DMS153 treated with DMSO at 0.1 percent for 48 hours (cell line): Measurements from ENCODE around the gene VPS9D1.

Source experiments
- DNase-seq: peaks from one replicate; lab custom pipeline; 2025; ENCODE audit not compliant: unreplicated experiment; lab: John Stamatoyannopoulos, UW

Gene VPS9D1, protein sequence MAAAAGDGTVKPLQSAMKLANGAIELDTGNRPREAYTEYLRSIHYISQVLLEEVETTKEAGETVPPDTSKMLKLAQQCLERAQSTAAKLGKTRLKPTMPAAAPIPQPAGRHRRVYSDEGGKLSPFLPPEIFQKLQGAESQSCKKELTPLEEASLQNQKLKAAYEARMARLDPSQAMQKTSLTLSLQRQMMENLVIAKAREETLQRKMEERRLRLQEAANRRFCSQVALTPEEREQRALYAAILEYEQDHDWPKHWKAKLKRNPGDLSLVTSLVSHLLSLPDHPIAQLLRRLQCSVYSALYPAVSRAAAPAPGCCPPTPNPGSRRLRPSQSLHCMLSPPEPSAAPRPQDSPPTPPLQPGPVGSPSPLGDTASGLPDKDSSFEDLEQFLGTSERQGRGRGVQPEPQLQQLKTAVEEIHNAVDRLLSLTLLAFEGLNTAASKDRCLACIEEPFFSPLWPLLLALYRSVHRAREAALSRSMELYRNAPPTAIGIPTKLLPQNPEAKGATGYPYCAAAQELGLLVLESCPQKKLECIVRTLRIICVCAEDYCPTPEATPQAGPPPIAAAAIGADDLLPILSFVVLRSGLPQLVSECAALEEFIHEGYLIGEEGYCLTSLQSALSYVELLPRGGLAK

DNA sequence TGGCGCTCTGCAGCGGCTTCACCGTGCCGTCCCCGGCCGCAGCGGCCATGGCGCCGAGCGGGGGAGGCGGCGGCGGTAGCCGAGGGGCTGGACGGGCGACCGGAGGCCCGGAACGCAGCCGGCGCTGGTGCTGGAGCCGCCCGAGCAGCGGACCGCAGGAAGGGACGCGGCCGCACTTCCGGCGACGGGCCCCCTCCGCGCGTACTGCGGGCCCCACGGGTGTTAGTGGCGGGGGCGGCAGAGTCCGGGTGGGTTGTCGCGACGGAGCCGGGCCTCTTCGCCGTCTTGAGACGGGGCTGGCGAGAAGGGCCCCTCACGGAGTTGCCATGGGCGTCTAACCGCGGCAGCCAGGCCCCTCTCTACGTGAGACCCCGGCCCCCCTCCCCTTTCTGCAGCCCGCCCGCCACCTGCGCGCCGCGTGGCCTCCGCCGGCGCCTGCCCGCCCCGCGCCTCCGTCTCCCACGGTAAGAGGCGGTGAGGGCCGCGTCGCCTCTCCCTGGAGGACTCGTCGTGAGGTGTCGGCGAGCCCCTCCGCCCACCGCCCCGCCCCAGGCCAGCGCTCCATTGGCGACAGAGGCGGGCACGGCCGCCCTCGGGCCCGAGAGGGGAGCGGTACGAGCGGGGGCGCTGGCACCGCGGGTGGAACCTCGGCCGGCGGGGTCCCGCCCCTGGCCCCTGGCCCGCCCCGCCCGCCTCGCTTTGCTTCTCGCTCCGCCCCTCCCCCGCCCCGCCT lies at the start of gene VPS9D1, which contains the start of gene ZNF276:
Gene VPS9D1, minus strand, starts transcription at position 86 of the 733 bp plus-strand sequence. Its CDS starts 37 bp downstream, at position 49.
Gene ZNF276, plus strand, starts transcription at position 725 of the 733 bp plus-strand sequence. CDS start 104 bp downstream, outside the sequence.
- DNase-seq = peak; percentile 21

DNA sequence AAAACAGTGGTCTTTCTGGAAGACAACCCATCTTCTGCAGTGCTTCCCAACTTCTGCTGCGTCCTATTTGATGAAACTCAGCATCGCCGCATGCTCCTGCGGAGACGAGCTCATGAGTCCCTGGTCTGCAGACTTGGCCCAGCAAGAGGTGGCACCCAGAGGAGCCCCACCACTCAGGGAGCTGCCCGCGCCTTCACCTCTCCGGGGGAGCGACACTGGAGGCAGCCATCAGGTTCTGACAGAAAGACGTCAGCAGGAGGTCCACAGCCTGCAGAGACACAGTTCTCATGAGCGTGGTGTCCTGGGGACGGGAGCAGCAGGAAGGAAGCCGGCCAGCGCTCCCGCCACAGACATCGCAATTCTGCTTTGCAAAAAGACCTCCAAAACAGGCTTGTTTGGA lies 49.7 kb upstream of the VPS9D1 start:
- no peak for DNase-seq

DNA sequence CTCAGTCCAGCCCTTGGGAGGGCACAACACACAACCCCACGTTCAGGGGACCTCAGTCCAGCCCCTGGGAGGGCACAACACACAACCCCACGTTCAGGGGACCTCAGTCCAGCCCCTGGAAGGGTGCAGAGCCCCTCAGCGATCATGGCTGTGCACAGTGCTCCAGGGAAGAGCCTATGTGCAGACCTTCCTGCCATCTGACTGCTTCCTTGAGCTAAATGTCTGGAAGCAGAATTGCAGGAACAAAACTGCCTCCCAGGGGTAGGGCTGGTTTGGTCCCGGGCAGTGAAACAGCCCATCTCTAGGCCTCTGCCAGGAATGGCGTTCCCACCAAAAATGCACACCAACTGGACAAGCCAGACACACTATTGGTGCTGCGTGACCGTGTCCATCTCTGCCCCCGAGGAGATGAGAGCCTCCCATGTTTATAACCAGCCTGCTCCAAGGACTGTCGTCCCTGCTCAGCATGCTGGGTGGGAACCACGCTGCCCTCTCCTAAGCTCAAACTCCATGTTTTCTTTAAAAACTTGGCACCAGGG lies 44.7 kb upstream of the VPS9D1 start:
- DNase-seq = no peak

DNA sequence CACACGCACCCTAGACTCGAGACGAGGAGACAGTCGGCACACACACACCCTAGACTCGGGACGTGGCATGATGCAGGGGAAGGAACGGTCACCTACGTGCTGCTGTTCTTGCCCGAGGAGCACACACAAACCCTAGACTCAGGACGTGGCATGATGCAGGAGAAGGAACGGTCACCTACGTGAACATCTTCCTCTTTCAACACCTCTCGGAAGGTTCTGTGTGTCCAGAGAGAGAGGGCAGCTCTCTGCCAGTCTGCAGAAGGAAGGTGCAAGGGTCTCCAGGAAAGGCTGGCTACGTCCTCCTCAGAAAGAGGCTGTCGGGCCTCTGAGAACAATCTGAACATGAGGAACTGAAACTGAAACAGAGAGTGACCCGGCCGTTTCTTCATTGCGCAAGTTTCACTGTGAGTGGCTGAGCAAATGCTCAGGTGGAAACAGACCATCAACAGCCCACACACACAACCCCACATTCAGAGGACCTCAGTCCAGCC lies 44.1 kb upstream of the VPS9D1 start:
- DNase-seq = no peak

DNA sequence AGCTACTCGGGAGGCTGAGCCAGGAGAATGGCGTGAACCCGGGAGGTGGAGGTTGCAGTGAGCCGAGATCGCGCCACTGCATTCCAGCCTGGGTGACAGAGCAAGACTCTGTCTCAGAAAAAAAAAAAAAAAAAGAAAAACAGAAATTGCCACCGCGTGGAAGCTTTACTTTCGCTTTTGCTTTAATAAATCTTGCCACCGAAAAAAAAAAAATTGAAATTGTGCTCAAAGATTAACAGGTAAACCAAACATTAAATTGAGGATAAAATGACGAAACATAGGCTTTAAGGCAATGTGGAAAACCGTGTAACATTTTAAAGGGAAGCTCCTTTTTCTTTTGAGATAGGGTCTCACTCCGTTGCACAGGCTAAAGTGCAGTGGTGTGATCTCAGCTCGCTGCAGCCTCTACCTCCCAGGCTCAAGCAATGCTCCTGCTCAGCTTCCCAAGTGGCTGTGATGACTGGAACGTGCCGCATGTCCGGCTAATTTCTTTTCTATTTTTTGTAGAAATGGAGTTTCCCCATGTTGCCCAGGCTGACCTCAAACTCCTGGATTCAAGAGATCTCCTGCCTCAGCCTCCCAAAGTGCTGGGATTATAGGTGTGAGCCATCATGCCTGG lies 40.7 kb upstream of the VPS9D1 start:
- DNase-seq = no peak

DNA sequence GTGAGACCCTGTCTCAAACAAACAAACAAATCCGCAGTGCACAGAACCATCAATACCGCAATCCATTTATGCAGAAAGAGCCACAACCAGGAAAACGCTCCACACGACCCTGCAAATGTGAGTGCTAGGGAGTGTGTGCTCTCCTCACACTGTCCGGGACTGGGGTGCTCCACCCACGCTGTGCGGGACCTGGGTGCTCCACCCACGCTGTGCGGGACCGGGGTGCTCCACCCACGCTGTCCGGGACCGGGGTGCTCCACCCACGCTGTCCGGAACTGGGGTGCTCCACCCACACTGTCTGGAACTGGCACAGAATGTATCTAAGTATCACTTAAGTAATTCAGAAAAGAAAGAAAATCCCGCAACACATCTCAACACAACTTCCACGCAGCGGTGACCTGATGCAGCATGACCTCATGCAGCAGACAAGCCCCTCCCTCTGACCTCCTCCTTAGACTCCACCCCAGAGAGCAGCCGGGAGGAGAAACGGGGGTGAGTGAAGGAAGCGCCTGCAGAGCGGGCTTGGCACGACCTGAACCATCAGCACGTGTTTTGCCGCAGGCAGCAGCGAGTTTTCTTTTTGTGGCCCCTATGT lies 39.1 kb upstream of the VPS9D1 start:
- no peak for DNase-seq

DNA sequence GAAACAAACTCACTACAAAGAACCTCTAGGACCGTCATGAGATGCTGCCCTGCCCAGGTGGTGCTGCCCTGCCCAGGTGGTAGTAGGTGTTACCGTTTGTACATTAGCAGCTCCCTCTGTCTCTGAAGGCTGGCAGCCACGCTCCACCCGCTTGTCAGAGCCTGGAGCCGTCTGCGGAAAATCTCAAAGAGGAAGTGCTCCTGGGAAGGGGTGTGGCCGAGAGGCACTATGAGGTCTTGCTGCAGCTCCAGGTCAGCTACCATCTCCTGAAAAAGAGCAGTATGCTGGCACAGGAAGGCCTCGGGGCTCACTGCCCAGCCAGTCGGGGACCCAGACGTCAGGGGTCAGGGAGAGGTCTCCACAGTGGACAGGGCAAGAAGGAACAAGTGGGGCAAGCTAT lies 28.9 kb upstream of the VPS9D1 start:
- DNase-seq = no peak

DNA sequence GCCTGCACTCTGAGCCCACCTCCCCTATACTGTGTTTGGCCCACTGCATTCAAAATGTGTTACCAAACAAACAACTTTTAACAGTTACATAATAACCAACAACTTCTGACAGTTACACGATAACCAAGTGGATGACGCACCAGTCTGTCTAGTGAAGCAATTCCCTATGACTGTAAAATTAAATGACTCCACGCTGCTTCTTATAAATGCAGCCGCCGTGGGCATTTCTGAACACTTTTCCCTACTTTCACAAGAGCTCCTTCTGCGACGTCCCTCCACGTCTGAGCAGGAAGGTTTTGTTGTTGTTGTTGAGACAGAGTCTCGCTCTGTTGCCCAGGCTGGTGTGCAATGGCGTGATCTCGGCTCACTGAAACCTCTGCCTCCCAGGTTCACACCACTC lies 28.2 kb upstream of the VPS9D1 start:
- DNase-seq = no peak

DNA sequence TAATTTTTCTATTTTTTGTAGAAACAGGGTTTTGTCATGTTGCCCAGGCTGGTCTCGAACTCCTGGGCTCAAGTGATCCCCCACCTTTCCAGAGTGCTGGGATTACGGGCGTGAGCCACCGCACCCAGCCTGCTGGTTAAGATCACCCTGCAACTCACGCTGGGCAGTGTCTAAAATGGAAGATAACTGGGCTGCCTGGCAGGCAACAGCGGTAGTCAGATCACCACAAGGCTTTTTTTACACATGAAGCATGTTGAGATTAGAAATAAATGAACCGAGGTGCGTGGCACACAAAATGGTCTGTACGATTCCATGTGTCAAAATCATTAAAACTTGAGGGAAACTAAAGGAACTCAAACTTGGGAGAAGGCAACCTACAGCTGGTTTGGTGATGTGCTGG lies 27.4 kb upstream of the VPS9D1 start:
- DNase-seq = no peak

DNA sequence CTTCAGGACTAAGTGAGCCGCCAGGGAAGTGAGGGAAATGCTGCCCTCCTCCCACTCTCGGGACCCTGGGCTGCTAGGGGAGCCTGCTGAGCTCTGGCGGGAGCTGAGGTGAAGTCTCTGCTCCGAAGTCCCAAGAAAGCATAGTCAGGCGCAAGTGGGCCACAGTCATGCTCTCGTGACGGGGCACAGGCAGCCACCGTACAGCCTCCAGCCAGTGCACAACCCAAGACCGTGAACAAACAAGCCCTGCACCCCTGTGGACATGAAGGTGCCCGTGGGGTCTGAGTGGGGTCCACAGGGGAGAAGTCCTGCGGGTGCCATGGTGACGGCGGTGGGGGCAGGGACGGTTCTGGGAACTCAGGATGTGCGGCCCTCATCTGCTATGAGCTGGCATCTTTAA lies 25.3 kb upstream of the VPS9D1 start:
- DNase-seq = no peak

DNA sequence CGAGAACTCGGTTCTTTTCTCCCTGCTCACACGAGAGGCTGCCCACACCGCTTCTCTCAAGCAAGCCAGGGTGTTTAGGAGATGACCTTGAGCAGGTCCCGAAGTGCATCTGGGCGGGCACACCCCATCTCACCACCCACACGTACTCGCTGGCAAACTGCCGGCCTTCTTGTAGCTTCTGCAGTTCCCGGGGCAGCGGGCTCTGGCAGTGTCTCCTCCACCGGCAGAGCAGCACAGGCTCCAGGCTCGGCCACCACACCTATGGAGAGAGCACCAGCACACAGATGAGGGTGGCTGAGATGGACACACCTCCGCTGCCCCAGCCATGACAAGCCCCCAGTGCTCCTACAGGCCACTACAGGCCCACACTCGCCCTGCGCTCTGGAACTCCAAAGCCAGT lies 24.1 kb upstream of the VPS9D1 start:
- DNase-seq = no peak

DNA sequence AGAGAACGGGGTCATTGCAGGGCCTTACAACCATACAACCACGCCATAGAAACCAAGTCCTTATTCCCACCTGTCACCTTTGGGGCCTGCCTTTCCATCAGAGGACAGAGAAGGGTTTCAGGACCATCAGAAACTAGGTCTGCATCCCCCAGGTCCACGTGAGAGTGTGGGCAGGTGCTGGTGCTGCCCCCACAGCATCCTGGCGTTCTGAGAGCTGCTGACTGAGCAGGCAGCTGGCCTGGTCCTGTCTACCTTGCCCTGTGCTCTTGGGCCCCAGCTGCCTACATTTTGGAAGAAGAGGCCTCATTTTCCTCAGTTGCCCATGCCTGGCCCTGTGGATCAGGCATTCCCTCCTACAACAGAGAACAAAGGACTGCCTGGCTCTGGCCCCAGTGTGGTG lies 22.2 kb upstream of the VPS9D1 start:
- DNase-seq = no peak

DNA sequence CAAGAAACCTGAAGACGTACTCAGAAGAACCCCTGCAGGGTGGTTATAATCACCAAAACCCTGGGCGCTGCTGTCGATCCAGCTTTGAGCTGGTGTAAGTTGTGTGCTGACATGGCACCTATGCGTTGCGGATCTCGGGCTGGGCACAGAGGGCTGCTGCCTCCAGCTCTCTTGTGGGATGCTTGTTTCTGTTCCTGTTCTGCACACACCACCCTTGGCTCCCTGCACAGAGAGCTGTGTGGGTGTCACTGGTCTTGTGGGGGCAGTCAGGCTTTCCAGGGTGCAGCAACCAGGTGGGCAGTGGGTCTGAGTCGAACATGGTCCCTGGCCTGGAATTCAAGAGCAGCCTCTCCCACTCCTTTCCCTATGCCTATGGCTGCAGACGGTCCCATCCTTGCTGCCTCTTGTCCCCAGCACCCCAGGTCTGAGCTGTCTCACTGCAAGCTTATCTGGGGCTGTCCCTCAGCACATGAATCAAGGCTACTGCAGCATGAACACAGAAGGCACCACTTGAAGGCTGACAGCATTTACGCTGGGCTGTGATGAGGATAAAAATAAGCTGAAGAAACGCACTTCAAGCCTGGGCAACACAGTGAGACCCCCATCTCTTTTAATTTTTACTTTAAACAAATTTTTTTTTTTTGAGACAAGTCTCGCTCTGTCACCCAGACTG lies 20.8 kb upstream of the VPS9D1 start:
- DNase-seq = no peak

DNA sequence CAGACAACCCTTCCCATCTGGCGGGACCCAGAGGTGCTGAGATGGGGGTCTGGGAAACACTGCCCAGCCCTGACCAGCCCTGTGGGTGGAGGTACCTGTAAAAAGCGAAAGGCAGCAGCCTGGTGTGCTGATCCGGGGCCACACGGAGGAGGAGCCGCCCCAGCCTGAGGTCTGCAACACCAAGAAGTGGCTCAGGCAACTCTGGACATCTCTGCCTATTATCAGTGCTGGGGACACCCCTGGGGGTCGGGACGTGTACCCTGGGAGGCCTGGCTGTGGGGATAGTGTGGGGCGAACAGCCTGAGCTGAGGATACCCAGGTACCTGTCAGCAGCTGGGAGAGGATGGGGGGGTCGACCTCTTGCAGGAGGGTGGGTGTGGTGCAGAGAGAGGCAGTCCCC lies 18.7 kb upstream of the VPS9D1 start:
- DNase-seq = no peak

DNA sequence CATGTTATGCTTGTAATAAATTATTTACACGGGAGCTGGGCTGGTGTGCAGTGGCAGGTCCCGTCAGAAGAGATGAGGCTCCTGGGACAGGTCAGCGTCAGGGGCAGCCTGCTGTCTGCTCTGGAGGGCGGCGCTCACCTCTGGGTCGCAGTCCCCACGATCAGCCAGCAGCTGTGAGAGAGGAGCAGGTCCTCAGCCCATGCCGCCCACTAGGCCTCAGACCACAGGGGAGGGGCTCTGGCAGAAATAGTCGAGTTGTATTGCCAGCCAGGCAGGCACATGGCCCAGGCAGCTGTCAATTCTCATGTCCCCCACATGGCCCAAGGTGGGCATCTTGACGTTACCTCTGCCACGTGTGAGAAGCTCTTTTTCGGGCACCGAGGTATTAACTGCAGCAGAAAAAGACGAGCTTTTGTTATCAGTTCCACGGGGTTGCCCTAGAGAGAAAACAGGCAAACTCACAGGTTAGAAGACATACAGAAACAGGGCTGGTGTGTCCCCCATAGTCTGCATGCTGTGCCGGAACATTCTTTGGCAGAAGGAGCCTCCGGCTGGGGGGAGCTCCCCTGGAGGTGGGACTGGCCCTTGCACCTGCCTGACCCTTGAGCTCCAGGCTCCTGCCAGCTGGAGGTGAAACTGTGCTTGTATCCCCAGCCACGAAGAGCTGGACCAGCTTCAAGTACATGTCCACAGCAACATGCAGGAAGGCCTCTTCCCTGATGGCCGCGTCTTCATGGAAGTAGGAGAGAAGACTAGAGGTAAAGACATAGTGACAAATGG lies 18.0 kb upstream of the VPS9D1 start:
- no peak for DNase-seq

DNA sequence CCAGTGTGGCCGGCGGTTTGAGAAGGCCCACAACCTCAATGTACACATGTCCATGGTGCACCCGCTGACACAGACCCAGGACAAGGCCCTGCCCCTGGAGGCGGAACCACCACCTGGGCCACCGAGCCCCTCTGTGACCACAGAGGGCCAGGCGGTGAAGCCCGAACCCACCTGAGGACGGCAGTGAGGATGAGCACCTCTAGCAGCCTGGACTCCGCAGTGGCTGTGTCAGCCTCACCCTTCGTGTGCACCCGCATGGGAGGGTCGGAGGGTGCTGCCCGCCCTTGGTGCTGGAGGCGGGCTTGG lies 17.3 kb upstream of the VPS9D1 start:
- DNase-seq = no peak

DNA sequence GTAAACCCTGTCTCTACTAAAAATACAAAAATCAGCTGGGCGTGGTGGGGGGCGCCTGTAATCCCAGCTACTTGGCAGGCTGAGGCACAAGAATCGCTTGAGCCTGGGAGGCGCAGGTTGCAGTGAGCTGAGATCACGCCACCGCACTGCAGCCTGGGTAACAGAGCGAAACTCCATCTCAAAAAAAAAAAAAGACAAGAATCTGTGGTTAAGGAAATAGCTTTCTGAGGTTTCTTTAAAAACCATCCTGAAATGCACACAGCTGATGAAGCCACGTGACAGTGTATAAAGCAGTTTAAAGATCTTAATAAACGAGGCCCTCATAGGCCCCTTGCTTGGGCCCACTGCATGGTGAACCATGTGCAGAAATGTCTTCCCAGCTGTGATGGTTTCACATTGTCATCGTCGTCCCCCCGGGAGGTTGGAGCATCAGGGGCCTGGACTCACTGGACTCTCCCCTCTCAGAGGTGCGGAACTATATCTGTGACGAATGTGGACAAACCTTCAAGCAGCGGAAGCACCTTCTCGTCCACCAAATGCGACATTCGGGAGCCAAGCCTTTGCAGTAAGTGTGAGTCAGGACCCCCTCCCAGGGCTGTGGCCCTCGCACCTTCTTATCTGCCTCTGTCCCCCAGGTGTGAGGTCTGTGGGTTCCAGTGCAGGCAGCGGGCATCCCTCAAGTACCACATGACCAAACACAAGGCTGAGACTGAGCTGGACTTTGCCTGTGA lies 16.8 kb upstream of the VPS9D1 start:
- DNase-seq = no peak

DNA sequence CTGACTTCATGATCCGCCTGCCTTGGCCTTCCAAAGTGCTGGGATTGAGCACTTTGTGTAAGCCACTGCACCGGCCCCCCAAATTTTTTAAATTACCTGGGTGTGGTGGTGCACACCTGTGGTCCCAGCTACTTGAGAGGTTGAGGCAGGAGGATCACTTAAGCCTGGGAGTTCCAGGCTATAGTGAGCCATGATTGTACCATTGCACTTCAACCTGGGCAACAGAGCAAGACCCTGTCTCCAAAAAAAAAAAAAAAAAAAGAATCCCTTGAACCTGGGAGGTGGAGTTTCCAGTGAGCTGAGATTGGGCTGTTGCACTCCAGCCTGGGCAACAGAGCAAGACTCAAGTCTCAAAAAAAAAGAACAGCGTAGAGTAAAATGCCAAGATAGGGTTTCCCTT lies 15.9 kb upstream of the VPS9D1 start:
- DNase-seq = no peak

DNA sequence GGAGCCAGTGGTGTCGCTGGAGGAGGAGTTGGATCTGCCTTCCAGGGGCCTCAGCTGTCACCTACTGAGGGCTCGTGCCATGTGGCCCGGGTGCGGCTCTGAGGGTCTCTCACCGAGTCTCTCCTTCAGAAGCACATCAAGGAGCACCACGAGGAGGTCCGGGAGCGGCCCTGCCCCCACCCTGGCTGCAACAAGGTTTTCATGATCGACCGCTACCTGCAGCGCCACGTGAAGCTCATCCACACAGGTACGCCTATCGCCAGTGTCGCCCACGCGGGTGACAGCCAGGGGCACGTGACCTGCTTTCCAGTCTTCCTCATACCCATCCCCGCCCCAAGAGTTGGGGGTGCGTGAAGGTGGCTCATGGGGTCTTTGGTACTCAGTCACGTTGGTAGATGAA lies 13.1 kb upstream of the VPS9D1 start:
- DNase-seq = no peak
